GM19099 (cell line): Measurements from ENCODE around the gene ELAC2.
A peak's percentile ranks its signal among the peaks of the same experiment; 100 is the strongest.

Source experiments
- POLR2A ChIP-seq: IDR thresholded peaks from 3 replicates; pipeline ENCODE4 v1.6.1; 2011; ENCODE audit warnings: low read depth; ENCODE audit not compliant: insufficient read length; ENCODE audit errors: extremely low read depth

ELAC2 gene, protein sequence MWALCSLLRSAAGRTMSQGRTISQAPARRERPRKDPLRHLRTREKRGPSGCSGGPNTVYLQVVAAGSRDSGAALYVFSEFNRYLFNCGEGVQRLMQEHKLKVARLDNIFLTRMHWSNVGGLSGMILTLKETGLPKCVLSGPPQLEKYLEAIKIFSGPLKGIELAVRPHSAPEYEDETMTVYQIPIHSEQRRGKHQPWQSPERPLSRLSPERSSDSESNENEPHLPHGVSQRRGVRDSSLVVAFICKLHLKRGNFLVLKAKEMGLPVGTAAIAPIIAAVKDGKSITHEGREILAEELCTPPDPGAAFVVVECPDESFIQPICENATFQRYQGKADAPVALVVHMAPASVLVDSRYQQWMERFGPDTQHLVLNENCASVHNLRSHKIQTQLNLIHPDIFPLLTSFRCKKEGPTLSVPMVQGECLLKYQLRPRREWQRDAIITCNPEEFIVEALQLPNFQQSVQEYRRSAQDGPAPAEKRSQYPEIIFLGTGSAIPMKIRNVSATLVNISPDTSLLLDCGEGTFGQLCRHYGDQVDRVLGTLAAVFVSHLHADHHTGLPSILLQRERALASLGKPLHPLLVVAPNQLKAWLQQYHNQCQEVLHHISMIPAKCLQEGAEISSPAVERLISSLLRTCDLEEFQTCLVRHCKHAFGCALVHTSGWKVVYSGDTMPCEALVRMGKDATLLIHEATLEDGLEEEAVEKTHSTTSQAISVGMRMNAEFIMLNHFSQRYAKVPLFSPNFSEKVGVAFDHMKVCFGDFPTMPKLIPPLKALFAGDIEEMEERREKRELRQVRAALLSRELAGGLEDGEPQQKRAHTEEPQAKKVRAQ

DNA sequence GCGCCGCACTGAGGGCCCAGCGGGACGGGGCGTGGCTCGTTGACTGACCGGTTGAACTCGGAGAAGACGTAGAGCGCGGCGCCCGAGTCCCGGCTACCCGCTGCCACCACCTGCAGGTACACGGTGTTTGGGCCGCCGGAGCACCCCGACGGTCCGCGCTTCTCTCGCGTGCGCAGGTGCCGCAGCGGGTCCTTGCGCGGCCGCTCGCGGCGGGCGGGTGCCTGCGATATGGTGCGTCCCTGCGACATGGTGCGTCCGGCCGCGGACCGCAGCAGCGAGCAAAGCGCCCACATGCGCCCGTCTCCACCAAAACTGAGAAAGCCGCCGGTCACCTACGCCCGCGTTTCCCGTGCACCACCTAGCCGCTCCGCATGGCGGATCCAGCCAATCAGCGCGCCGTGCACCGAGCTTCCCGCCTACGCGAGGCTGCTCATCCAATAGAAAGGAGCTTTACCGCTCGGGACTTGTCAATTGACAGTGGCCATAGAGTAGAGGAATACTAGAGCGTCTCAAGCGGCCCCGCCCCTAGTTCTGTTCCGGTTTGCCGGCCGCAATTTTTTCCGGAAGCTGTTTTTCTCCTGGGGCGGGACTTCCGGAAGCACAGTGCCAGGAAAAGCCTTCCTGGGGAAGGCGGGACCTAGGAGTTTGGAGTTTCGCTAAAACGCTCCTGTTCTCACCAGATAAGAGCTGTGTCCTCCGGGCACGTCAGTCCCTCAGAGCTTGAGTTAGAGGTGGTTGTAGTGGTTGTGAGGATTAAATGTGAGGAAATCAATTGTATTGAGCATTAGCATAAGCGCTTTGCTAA, at the start of gene ELAC2:
TSS of gene ELAC2 (minus strand) at position 373 of the 805 bp plus-strand sequence. CDS start at position 293, 80 bp downstream.
- peak; percentile 86 for TF ChIP-seq POLR2A

DNA sequence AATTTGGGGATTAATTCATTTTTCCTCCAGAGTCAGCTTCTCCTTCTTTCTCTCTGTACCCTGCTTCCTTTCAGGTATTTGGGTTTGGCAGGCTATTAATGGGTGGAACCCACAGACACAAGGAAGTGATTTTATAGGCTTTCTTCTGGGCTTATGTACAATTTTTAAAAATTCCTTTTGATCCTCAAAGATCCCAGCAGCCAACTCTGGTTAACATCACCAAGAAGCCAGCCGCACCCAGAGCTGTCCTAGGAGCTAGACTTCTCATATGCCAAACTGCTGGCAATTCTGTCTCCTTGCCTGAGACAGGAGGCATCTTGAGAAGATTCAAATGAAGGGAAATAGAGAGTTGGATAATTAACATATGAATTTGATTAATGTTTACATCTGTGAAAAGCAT, 47.2 kb upstream of the ELAC2 start:
- TF ChIP-seq POLR2A, result no peak

DNA sequence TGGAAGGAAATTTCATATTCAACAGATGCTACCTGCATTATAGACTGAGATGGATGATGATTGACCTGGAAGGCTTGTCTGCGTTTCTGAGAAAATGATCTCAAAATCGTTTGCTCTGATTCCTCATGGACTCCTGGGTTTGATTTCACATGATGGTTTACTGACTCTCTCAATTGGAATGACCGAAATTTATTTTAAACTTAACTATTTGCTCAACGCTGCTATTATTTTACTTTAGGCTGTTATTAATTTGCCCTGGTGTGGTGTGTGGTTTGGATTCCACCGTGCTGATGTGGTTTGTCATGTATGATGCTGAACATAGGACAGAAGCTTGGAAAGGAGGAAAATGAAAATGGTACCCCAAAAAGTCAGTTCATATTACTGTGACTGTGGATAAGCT, 37.3 kb upstream of the ELAC2 start:
- no peak for TF ChIP-seq POLR2A

DNA sequence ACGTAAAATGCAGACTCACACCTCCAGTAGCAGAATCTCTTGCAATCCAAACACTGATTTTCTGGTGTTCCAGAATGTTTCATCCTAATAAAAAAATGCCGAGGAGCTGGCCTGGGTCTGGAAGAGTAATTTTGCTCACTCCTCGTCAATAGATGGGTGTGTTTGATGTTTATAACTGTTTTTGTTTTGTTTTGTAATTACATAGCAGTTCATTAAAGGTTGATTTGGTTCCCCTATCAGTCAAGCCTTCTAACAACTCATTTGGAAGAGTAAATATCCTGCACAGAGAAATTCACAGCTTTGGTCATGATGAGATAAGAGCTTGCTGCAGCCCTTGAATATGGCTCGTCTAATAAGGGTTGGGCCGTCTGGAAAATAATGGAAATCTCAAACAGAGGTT, 36.8 kb upstream of the ELAC2 start:
- no peak for TF ChIP-seq POLR2A

DNA sequence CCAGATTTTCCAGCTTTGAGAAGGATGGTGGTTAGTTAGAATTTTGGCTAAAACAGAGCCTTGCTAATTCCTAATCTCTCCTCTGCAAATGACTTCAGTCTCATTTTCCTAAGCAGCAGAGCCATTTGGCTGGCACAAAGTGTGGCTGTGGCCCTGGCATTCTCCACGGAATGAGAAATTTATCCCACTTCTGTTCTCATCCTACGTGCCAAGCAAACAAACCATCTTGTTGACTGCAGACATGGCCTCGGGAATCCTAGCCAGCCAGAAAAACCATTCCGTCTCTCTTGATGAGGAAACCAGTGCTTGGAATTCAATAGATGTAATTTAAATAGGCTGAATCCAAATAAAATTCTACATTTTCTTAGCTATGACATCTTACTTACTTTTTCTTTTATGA, 34.1 kb upstream of the ELAC2 start:
- no peak for TF ChIP-seq POLR2A

DNA sequence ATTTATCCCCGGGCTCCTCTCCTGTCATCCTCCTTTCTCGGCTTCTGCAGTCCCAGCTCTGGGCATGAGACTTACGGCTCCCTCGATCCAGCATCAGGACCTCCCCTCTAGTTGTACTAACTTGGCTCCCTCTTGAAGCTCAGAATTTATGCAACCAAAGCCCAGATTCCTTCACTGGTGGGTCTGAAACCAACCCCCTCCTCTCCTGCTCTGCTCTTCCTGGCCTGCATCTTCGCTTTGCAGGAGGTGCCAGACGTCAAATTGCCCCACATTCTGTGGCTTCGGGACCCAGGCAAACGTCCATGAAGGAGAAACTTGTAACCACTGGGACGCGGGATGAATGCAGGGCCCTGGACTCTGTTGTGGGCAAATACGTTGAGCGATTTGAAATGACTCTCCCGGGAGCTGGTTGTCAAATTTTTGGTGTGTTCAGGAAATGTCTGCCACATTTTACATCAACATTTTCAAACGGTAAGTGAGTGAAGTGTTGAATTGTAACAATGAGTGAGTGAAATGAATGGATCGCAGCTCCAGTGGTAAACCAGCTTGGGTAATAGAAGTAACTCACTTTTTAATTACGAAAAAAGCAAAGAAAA, 29.3 kb upstream of the ELAC2 start:
- TF ChIP-seq POLR2A, result no peak

DNA sequence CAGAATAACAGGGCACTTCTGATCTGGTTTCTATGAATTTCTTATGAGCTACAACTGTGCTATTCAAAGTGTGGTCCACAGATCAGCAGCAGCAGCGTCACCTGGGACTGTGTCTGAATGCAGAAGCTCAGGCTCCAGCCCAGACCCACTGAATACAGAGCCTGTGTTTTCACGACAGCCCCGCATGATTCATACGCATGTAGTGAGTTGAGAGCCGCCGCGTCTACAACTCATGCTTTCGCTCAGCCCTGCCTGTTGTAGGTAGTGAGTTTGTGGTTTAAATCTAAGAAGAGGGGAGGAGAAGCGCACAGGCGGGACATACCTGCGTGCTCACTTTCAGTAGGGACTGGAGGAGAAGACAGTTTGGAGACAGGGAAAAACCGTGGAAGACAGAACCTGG, 28.5 kb upstream of the ELAC2 start:
- no peak for TF ChIP-seq POLR2A

DNA sequence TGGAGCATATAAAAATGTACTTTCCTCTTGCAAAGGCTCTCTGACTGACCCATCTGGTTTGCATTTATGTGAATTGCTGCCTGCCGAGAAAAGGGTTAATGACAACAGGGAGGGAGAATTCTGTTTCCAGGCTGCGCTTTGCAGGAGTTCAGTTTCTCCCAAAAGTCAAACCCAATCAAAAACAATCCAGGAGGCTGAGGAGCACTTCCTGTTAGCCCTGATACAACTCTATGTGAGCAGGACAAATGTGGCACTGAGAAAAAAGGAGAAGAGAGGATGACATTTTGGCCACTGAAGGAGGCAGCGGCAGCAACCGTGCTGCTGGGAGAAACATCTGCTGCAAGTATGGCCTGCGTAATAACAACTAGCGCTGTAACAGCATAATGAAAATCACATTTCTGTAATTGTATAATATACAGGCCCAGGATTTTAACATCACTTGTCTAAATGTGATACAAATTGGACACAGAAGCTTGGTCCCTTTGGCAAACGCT, 26.8 kb upstream of the ELAC2 start:
- no peak for TF ChIP-seq POLR2A

DNA sequence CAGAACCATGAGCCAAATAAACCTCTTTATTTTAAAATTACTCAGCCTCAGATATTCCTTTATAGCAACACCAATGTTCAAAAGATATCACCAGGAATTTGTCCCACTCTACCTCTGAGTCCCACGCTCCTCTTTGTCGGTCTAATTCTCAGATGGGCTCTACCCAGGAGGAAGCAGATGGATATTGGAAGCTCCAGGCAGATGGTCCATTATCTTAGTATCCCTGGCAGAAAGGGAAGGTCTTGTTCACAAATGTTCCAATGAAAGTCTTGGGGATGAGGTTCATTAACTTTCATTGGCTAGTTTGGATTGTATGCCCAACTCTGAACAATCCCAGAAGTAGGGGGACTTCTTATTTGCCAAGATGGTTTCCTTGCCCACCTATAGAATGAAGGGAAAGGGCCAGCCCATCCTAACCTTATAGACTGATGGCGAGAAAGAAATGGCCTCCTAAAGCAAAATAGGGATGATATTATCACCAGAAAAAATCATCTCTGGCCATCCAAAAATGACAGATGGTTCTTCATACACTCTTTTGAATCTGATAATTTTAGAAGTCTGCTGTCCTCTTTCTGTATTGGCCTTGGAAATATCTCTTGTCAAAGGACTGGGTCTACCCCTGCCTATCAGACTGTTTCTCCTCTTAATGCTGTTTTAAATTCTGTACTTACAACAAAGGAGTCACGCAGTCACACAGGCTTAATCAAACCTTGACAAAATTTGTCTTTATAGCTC, 21.3 kb upstream of the ELAC2 start:
- no peak for TF ChIP-seq POLR2A

DNA sequence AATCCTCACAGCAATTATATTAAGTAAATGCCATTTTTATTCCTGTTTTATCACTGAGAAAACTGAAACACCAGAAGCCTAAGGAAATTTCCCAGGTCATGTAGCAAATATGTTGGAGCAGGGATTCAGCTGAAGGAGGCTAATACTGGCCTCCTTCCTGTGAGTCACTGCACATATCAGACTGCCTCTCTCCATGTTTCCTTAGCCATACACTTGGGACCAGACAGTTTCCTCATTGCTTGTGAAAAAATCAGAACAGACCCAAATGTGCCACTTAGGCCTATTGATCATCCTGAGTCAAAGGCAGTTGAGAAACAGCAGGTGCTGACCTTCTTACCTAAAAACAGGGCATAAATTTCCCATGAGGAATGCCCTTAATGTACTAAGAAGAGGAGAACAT, 18.9 kb upstream of the ELAC2 start:
- no peak for TF ChIP-seq POLR2A

DNA sequence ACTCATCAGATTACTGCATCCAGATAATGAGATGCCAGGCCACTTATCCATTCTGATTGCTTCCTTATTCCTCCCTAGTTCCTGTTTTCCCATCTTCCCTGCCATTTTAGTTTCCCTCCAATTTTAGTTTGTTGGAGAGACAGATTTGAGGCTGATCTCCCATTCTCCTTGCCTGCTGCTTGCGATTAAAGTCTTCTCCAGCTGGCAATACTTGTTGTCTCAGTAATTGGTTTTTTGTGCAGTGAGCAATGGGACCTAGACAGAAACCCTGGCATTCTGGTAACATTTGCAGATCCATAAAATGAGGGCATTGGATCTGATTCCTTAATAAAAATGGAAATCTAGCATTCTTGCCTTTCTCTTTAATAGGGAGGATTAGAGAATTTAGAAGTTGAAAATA, 17.6 kb upstream of the ELAC2 start:
- no peak for TF ChIP-seq POLR2A

DNA sequence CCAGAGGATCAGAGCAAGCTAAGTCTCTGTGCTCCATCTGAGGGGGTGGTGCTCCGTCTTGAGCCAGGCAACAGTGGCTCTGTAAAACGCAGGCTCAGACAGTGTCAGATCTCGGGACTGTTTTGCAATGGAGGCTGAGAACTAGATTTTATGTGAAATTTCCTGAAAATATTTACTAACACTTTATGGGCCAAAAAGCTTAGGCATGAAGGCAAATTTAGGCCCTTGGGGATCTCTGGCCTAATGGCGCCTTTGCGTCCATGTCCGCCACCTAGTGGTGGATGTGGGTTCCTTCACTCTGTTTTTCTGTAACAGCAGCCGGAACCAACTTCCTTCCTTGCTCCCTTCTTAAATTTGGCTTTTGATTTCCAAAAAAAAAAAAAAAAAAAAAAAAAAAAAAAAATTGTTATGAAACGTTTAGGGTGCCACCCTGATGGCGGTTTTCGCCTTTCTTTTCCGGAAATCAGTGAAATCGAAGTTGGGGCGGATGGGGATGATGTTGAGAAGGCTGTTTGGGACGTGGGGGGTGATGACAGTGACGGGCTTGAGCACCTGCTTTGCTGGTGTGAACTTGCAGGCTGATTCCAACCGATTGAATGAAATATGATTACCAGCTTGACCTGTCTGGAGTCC, 14.0 kb upstream of the ELAC2 start:
- TF ChIP-seq POLR2A, result no peak

DNA sequence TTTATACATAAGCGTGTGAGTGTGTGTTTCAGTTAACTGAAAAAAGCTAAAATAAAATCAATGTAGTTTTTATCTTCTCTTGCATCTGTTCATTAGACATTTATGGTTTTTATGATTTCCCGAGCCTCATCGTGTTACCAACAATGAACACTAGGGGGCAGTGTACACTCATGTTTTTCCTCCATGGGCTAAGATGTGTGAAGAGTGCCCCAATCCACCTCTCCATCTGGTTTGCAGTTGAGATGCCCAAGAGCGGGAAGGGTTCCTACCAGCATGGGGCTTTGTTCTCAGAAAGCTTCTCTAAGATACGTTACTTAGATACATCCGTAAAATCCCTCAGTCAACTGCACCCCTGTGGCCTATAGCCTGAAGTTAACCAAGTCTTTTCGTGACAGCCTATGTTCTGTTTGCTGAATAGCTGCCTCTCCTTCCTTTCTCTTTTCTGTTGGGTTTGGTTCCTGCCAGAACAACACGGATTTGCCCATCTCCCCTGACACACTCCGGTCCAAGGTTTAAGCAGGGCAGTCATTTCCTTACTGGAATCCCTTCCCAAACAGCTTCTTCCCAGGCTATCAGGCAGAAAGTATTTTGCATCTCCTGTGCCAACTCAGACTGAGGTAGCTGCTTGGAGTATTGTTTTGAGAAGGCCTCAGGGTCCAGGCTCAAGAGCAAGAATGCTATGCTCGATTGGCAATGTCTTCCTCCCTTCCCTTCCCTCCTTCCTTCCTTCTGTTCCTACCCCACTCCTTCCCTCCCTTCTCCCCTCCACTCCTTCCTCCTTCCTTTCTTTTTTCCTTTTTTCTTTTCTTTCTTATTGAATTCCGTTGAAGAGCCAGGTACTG, 12.9 kb upstream of the ELAC2 start:
- TF ChIP-seq POLR2A, result no peak

DNA sequence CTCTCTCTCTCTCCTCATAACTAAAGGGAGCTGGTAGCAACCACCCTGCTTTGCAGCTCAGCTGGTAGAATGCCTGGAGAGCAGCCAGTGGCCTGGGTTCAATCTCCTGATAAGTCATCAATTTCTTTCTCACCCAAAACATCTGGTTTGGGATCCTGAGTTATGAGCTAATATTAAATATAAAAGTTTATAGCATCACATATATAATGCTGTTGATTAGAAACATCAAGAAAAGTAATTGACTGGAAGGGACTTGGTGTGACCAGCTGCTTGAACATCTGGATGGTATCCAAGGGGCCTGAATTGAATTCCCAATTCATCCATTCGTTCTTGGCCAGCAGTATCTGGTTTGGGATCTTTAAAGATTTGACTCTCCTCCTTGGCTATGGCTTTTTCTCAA, 12.2 kb upstream of the ELAC2 start:
- TF ChIP-seq POLR2A, result no peak
